ENCODE measurements around the gene IQCN.

The IQCN gene

DNA sequence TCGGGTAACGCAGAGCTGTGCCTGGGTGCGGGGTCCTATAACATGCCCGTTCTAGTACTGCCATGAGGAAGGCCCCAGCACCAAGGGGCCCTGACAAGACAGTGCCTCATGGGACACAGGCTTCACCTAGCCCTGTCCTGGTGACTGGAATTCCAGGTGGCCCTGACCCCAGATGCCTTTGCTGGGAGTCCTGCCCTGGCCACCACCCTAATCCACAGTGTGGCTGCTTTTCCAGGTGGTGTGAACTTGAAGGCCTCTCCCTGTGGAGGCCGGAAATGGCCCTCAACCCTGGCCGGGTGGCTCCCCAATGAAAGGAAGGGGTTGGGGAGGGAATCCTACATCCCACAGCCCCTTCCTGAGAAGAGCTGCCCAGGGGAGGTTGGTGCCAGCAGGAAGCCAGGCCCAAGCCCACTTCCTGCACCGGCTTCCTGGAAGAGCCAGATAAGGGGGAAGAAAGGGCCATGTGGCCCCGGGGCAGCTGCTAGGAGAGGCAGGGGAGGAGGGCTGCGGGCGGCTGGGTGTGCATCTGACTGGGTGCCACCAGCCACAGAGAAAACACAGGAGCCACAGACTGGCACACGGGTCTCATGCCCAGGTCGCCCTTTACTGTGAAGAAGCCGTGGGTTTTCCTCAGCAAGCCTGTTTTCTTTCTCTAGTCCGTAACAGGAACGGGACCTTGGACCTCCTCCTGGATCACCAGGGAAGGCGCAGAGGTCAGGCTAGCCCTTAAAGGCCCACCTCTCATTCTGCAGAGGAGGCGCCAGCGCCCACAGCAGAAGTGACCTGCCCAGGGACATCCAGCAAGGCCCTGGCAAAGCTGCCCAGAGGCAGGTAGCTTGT lies 43.9 kb upstream of the IQCN start:
- Histone ChIP-seq H3K4me3 (ENCODE audit: insufficient read depth in 1 of 2, low read depth in 1 of 2, low read length in 2 of 2) (no peak overlapping the region), H3K79me1 (replicated peaks; ENCODE audit: low read length, poor library complexity, severe bottlenecking) (peaks cover 24% of the 10 kb centered on the region), H2AFZ (ENCODE audit: low read depth, low read length) (no peak overlapping the region), H3K36me3 (ENCODE audit: control insufficient read depth in 1 of 2, insufficient read depth in 2 of 2, low read depth in 1 of 2, low read length in 2 of 2) (peaks cover 14 to 31% of the 10 kb centered on the region in 2 experiments), H2BK15ac (ENCODE audit: low read depth, poor library complexity, severe bottlenecking) (peak overlapping the region; percentile 55), H3K4me1 (ENCODE audit: control insufficient read depth, insufficient read depth, low read depth, low read length) (peaks cover 14% of the 10 kb centered on the region), H3K9me3 (ENCODE audit: control insufficient read depth, low read length) (no peaks in the 10 kb centered on the region), H3K4me2 (ENCODE audit: low read length, poor library complexity, severe bottlenecking) (no peak overlapping the region), H3K23ac (ENCODE audit: low read length in 2 of 2) (no peak overlapping the region), H2AK5ac (ENCODE audit: low read length, severe bottlenecking) (no peak overlapping the region), H4K8ac (ENCODE audit: low read length) (peak overlapping the region; percentile 56), H3K14ac (ENCODE audit: low read length in 2 of 2) (no peak overlapping the region), H4K91ac (ENCODE audit: low read length) (peak overlapping the region; percentile 19), H2BK5ac (ENCODE audit: low read depth, low read length, poor library complexity, severe bottlenecking) (no peak overlapping the region), H2BK12ac (ENCODE audit: low read length in 2 of 2) (peak overlapping the region; percentile 6 to 84), H2BK120ac (ENCODE audit: low read depth, low read length) (no peak overlapping the region), H3K27me3 (ENCODE audit: control insufficient read depth in 1 of 2, insufficient read depth in 1 of 2, low read length in 2 of 2) (no peaks in the 10 kb centered on the region), H3K18ac (ENCODE audit: low read depth in 1 of 2, low read length in 2 of 2) (peak overlapping the region; percentile 2 to 41), H3K9ac (ENCODE audit: low read length) (peak overlapping the region; percentile 38), H3K27ac (ENCODE audit: low read length, poor library complexity, severe bottlenecking) (no peak overlapping the region), H3K4ac (ENCODE audit: low read depth in 1 of 2, low read length in 2 of 2) (peak overlapping the region; percentile 46 to 70)
- WGBS, result 82% methylated on average over 16 of the region's 18 CpGs
- DNase-seq, result no peak

DNA sequence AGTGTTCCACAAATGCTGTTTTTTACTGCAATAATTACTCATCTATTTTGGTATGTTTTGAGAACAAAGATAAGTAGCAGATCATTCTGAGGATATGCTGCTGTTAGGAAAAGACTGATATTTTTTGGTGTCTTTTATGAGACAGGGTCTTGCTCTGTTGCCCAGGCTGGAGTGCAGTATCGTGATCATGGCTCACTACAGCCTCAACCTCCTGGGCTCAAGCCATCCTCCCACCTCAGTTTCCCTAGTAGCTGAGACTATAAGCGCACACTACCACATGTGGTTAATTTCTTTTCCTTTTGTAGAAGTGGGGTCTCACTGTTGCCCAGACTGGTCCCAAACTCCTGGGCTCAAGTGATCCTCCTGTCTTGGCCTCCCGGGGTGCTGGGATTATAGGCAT lies 39.1 kb upstream of the IQCN start:
- no peak overlapping the region for H3K23ac ChIP-seq (ENCODE audit: low read length in 2 of 2)
- H3K4me2 ChIP-seq (ENCODE audit: low read length, poor library complexity, severe bottlenecking), result no peak overlapping the region
- no peak overlapping the region for H2BK12ac ChIP-seq (ENCODE audit: low read length in 2 of 2)
- H2BK15ac ChIP-seq (ENCODE audit: low read depth, poor library complexity, severe bottlenecking), result no peak overlapping the region
- H2AK5ac ChIP-seq (ENCODE audit: low read length, severe bottlenecking), result no peak overlapping the region
- peaks cover 9% of the 10 kb centered on the region for H3K4me1 ChIP-seq (ENCODE audit: control insufficient read depth, insufficient read depth, low read depth, low read length)
- no peak overlapping the region for H2BK5ac ChIP-seq (ENCODE audit: low read depth, low read length, poor library complexity, severe bottlenecking)
- H3K4me3 ChIP-seq (ENCODE audit: insufficient read depth in 1 of 2, low read depth in 1 of 2, low read length in 2 of 2), result no peak overlapping the region
- no peak for DNase-seq
- no peak overlapping the region for H4K91ac ChIP-seq (ENCODE audit: low read length)
- H4K8ac ChIP-seq (ENCODE audit: low read length), result no peak overlapping the region
- H2BK120ac ChIP-seq (ENCODE audit: low read depth, low read length), result no peak overlapping the region
- H3K18ac ChIP-seq (ENCODE audit: low read depth in 1 of 2, low read length in 2 of 2), result no peak overlapping the region
- WGBS, result 100% methylated on average over 3 of the region's 3 CpGs
- peak overlapping the region; percentile 36 for H3K9ac ChIP-seq (ENCODE audit: low read length)
- H2AFZ ChIP-seq (ENCODE audit: low read depth, low read length), result no peak overlapping the region
- no peak overlapping the region for H3K4ac ChIP-seq (ENCODE audit: low read depth in 1 of 2, low read length in 2 of 2)
- H3K36me3 ChIP-seq (ENCODE audit: control insufficient read depth in 1 of 2, insufficient read depth in 2 of 2, low read depth in 1 of 2, low read length in 2 of 2), result peaks cover 28 to 62% of the 10 kb centered on the region in 2 experiments
- no peaks in the 10 kb centered on the region for H3K27me3 ChIP-seq (ENCODE audit: control insufficient read depth in 1 of 2, insufficient read depth in 1 of 2, low read length in 2 of 2)
- H3K9me3 ChIP-seq (ENCODE audit: control insufficient read depth, low read length), result no peaks in the 10 kb centered on the region
- no peak overlapping the region for H3K27ac ChIP-seq (ENCODE audit: low read length, poor library complexity, severe bottlenecking)
- no peak overlapping the region for H3K14ac ChIP-seq (ENCODE audit: low read length in 2 of 2)
- H3K79me1 ChIP-seq (replicated peaks; ENCODE audit: low read length, poor library complexity, severe bottlenecking), result peaks cover 27% of the 10 kb centered on the region

DNA sequence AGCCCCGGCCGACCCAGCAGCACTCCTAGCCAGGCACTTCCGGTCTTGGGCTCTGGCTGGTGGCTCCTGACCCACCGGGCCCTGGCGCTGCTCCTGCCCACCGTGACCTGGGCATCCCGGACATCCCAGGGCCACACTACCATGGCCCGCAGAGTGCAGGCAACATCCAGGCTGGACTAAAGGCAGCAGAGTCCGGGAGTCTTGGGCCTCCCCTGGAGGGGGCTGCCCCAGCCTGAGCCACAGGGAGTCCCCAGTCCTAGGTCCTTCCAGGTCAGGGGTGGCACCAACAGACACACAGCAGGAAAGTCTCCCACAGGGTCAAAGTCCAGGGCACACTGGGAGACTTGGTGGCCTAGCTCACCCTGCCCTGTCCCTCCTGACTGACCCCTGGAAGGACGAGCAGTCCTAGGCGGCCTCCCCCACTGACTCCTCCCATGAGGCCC lies 37.9 kb upstream of the IQCN start:
- no peak overlapping the region for H2BK15ac ChIP-seq (ENCODE audit: low read depth, poor library complexity, severe bottlenecking)
- WGBS, result 98% methylated on average over 11 of the region's 11 CpGs
- H3K27ac ChIP-seq (ENCODE audit: low read length, poor library complexity, severe bottlenecking), result no peak overlapping the region
- no peak overlapping the region for H3K4ac ChIP-seq (ENCODE audit: low read depth in 1 of 2, low read length in 2 of 2)
- H3K27me3 ChIP-seq (ENCODE audit: control insufficient read depth in 1 of 2, insufficient read depth in 1 of 2, low read length in 2 of 2), result no peaks in the 10 kb centered on the region
- no peak overlapping the region for H3K23ac ChIP-seq (ENCODE audit: low read length in 2 of 2)
- no peak overlapping the region for H3K14ac ChIP-seq (ENCODE audit: low read length in 2 of 2)
- no peak overlapping the region for H2AFZ ChIP-seq (ENCODE audit: low read depth, low read length)
- H3K18ac ChIP-seq (ENCODE audit: low read depth in 1 of 2, low read length in 2 of 2), result no peak overlapping the region
- no peaks in the 10 kb centered on the region for H3K9me3 ChIP-seq (ENCODE audit: control insufficient read depth, low read length)
- no peak overlapping the region for H3K9ac ChIP-seq (ENCODE audit: low read length)
- DNase-seq, result no peak
- H3K4me2 ChIP-seq (ENCODE audit: low read length, poor library complexity, severe bottlenecking), result no peak overlapping the region
- H3K4me1 ChIP-seq (ENCODE audit: control insufficient read depth, insufficient read depth, low read depth, low read length), result peaks cover 5% of the 10 kb centered on the region
- H2BK5ac ChIP-seq (ENCODE audit: low read depth, low read length, poor library complexity, severe bottlenecking), result no peak overlapping the region
- H4K91ac ChIP-seq (ENCODE audit: low read length), result no peak overlapping the region
- H2BK12ac ChIP-seq (ENCODE audit: low read length in 2 of 2), result no peak overlapping the region
- H4K8ac ChIP-seq (ENCODE audit: low read length), result no peak overlapping the region
- H3K79me1 ChIP-seq (replicated peaks; ENCODE audit: low read length, poor library complexity, severe bottlenecking), result peaks cover 27% of the 10 kb centered on the region
- no peak overlapping the region for H3K4me3 ChIP-seq (ENCODE audit: insufficient read depth in 1 of 2, low read depth in 1 of 2, low read length in 2 of 2)
- H3K36me3 ChIP-seq (ENCODE audit: control insufficient read depth in 1 of 2, insufficient read depth in 2 of 2, low read depth in 1 of 2, low read length in 2 of 2), result peaks cover 28 to 74% of the 10 kb centered on the region in 2 experiments
- no peak overlapping the region for H2BK120ac ChIP-seq (ENCODE audit: low read depth, low read length)
- H2AK5ac ChIP-seq (ENCODE audit: low read length, severe bottlenecking), result no peak overlapping the region

DNA sequence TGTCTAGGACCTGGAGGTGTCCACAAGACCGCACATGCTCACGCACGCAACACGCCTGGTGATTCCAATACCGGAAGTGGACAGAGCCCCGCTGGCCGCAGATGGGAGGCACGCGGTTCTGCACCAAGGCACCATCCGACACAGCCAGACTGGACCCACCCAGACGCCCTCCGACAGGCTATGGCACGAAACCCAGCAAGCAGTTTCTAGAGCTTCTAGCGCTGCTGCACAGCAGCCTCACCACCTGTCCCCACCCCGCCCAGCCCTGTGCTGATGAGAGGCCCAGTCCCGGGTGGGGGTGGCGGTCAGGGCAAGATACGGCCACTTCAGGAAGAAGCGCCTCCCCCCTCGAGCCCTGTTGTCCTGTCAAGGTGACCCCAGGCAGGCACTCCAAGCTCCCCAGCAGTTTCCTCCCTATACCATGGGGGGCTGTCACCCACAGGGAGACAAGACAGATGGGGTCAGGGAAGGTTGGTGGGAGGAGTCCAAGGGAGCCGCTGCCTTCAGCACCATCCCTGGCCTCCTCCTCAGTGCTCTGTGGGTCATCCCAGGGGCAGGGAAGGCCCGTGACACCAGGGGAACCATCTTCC lies 37.3 kb upstream of the IQCN start:
- no peak overlapping the region for H2BK120ac ChIP-seq (ENCODE audit: low read depth, low read length)

More for the DNA sequence above, 37.3 kb upstream of the IQCN start:
- H3K4ac ChIP-seq (ENCODE audit: low read depth in 1 of 2, low read length in 2 of 2), result no peak overlapping the region
- no peak overlapping the region for H3K23ac ChIP-seq (ENCODE audit: low read length in 2 of 2)
- H2AK5ac ChIP-seq (ENCODE audit: low read length, severe bottlenecking), result no peak overlapping the region
- H2BK12ac ChIP-seq (ENCODE audit: low read length in 2 of 2), result no peak overlapping the region
- peaks cover 25% of the 10 kb centered on the region for H3K79me1 ChIP-seq (replicated peaks; ENCODE audit: low read length, poor library complexity, severe bottlenecking)
- H3K27me3 ChIP-seq (ENCODE audit: control insufficient read depth in 1 of 2, insufficient read depth in 1 of 2, low read length in 2 of 2), result no peaks in the 10 kb centered on the region
- H4K8ac ChIP-seq (ENCODE audit: low read length), result no peak overlapping the region
- peaks cover 28 to 79% of the 10 kb centered on the region in 2 experiments for H3K36me3 ChIP-seq (ENCODE audit: control insufficient read depth in 1 of 2, insufficient read depth in 2 of 2, low read depth in 1 of 2, low read length in 2 of 2)
- H3K9ac ChIP-seq (ENCODE audit: low read length), result no peak overlapping the region
- no peaks in the 10 kb centered on the region for H3K9me3 ChIP-seq (ENCODE audit: control insufficient read depth, low read length)
- no peak overlapping the region for H2BK5ac ChIP-seq (ENCODE audit: low read depth, low read length, poor library complexity, severe bottlenecking)
- H3K4me3 ChIP-seq (ENCODE audit: insufficient read depth in 1 of 2, low read depth in 1 of 2, low read length in 2 of 2), result no peak overlapping the region
- 93% methylated on average over 20 of the region's 22 CpGs for WGBS
- peaks cover 5% of the 10 kb centered on the region for H3K4me1 ChIP-seq (ENCODE audit: control insufficient read depth, insufficient read depth, low read depth, low read length)
- H3K4me2 ChIP-seq (ENCODE audit: low read length, poor library complexity, severe bottlenecking), result no peak overlapping the region
- DNase-seq, result no peak
- H3K18ac ChIP-seq (ENCODE audit: low read depth in 1 of 2, low read length in 2 of 2), result no peak overlapping the region
- H4K91ac ChIP-seq (ENCODE audit: low read length), result no peak overlapping the region
- no peak overlapping the region for H2AFZ ChIP-seq (ENCODE audit: low read depth, low read length)
- no peak overlapping the region for H3K27ac ChIP-seq (ENCODE audit: low read length, poor library complexity, severe bottlenecking)
- H2BK15ac ChIP-seq (ENCODE audit: low read depth, poor library complexity, severe bottlenecking), result no peak overlapping the region
- H3K14ac ChIP-seq (ENCODE audit: low read length in 2 of 2), result no peak overlapping the region

All from mesenchymal stem cell (in vitro differentiated cells and primary cell).